ENCODE data around the gene NTF4.
"Not testable (repeated sequence)": the region's sequence is repeated elsewhere in the genome, so short reads cannot be mapped to it uniquely, and the experiment has no call there.

NTF4 gene

DNA sequence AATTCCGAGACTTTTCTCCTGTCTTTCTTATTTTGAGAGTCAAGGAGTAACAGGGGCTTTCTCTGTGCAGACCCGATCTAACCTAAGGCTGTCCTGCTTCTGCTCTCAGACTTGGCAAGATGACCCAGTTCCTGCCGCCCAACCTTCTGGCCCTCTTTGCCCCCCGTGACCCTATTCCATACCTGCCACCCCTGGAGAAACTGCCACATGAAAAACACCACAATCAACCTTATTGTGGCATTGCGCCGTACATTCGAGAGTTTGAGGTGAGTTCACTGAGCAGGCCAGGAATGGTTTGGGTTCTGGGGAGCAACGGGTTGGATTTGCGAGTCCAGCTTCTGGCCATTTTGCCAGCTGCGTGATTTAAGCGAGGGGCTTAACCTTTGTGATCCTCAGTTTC is 21.7 kb upstream of the NTF4 start:
- H3K9me3 ChIP-seq (ENCODE audit: control insufficient read depth, low read length) = no peaks in the 10 kb centered on the region
- peak overlapping the region; percentile 84 for H3K27ac ChIP-seq (ENCODE audit: insufficient read depth, low read length, poor library complexity, severe bottlenecking)
- peak overlapping the region; percentile 74 for H3K4me3 ChIP-seq (ENCODE audit: insufficient read depth, low read depth, low read length, poor library complexity, severe bottlenecking)
- H3K36me3 ChIP-seq (ENCODE audit: control insufficient read depth, insufficient read depth, low read length) = peaks cover 32% of the 10 kb centered on the region
- peaks cover 16% of the 10 kb centered on the region for H3K4me1 ChIP-seq (ENCODE audit: control insufficient read depth, insufficient read depth, low read length, poor library complexity, severe bottlenecking)
- no peak for DNase-seq
- H3K27me3 ChIP-seq (replicated peaks; ENCODE audit: control insufficient read depth, insufficient read depth, low read length, poor library complexity, severe bottlenecking) = no peaks in the 10 kb centered on the region

- peak overlapping the region; percentile 74 for H3K4me3 ChIP-seq (ENCODE audit: insufficient read depth, low read depth, low read length, poor library complexity, severe bottlenecking)
- peak overlapping the region; percentile 84 for H3K27ac ChIP-seq (ENCODE audit: insufficient read depth, low read length, poor library complexity, severe bottlenecking)
- H3K36me3 ChIP-seq (ENCODE audit: control insufficient read depth, insufficient read depth, low read length) = peaks cover 28% of the 10 kb centered on the region
- H3K27me3 ChIP-seq (replicated peaks; ENCODE audit: control insufficient read depth, insufficient read depth, low read length, poor library complexity, severe bottlenecking) = no peaks in the 10 kb centered on the region
- no peaks in the 10 kb centered on the region for H3K9me3 ChIP-seq (ENCODE audit: control insufficient read depth, low read length)
- peaks cover 16% of the 10 kb centered on the region for H3K4me1 ChIP-seq (ENCODE audit: control insufficient read depth, insufficient read depth, low read length, poor library complexity, severe bottlenecking)
- no peak for DNase-seq
Measured at GRCh38 chr19:49085868-49086232, 21.2 kb upstream of the NTF4 start.

DNA sequence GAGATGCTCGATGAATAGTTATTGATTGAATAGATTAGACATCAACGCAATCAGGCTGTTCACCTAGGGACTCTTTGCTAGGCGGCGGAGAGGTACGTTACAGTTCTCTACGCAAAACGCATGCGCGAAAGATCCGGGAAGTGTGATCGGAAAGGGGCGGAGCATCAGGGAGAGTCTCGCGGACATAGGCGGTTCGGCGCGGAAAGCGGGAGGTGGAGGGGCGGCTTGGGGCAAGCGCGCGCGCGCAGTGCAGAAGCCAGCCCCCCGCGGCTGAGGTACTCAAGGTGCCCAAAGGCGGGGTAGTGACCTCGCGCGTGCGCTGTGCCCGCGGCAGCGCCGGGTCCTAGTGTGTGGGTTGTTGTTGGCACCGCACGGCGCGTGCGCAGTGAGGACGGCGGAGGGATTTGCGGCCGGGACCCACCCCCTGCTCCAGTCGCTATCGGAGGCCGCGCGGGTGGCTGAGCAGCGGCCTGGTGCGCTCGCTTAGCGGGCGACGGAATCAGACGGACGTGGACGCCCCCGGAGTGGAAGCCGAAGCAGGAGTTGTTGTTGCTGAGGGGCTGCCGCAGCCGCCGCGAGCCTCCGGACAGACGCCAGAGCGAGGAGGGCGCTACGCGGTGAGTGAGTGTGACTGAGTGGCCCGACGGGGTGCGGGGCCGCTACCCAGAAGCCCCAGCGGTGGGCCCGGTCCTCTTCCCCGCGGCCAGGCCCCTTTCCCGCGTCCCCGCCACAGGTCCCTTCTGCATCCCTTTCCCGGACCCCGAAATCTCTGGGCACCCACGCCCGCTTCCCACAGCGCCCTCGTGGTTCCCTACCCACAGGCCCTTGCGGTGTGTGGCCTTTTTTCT is 20.6 kb upstream of the NTF4 start, which contains the start of gene SNRNP70:
TSS of gene SNRNP70 (plus strand) at position 432 of the 848 bp plus-strand sequence. CDS start 964 bp downstream, outside the sequence.
- Histone ChIP-seq H3K27ac (ENCODE audit: insufficient read depth, low read length, poor library complexity, severe bottlenecking) (peak within 1 kb of the TSS; percentile 84), H3K9me3 (ENCODE audit: control insufficient read depth, low read length) (no peaks in the 10 kb centered on the region), H3K4me1 (ENCODE audit: control insufficient read depth, insufficient read depth, low read length, poor library complexity, severe bottlenecking) (peaks cover 16% of the 10 kb centered on the region), H3K27me3 (replicated peaks; ENCODE audit: control insufficient read depth, insufficient read depth, low read length, poor library complexity, severe bottlenecking) (no peaks in the 10 kb centered on the region), H3K36me3 (ENCODE audit: control insufficient read depth, insufficient read depth, low read length) (peaks cover 22% of the 10 kb centered on the region), H3K4me3 (ENCODE audit: insufficient read depth, low read depth, low read length, poor library complexity, severe bottlenecking) (peak within 1 kb of the TSS; percentile 74)
- DNase-seq = peak; percentile 99

DNA sequence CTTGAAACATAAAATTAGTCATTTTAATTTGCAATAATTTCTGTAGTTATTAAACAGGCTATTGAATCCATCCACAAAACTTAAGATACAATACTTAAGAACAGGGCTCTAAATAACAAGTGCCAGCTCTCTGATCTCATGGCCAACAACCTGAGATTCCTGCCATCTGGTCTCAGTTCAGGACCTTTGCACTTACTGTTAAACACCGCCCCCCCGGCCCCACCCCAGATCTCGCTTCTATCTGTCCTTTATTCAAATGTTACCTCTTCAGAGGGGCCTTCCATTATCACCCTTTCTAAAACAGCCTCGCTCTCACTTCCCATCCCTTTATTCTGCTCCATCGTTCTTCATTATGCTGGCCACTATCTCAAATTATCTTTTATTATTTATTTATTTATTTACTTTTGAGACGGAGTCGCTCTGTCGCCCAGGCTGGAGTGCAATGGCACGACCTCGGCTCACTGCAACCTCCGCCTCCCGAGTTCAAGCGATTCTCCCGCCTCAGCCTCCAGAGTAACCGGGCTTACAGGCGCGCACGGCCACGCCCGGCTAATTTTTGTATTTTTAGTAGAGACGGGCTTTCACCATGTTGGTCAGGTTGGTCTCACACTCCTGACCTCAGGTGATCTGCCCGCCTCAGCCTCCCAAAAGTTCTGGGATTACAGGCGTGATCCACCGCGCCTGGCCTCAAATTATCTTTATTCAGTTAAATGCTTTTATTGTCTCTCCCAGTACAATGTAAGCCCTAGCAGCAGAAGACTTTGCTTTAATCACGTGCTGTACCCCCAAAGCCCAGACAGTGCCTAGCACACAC is 19.8 kb upstream of the NTF4 start:
- Histone ChIP-seq H3K4me1 (ENCODE audit: control insufficient read depth, insufficient read depth, low read length, poor library complexity, severe bottlenecking) (peaks cover 16% of the 10 kb centered on the region), H3K36me3 (ENCODE audit: control insufficient read depth, insufficient read depth, low read length) (peaks cover 14% of the 10 kb centered on the region), H3K4me3 (ENCODE audit: insufficient read depth, low read depth, low read length, poor library complexity, severe bottlenecking) (peak overlapping the region; percentile 74), H3K27ac (ENCODE audit: insufficient read depth, low read length, poor library complexity, severe bottlenecking) (peak overlapping the region; percentile 84), H3K27me3 (replicated peaks; ENCODE audit: control insufficient read depth, insufficient read depth, low read length, poor library complexity, severe bottlenecking) (no peaks in the 10 kb centered on the region), H3K9me3 (ENCODE audit: control insufficient read depth, low read length) (no peaks in the 10 kb centered on the region)
- DNase-seq = no peak

- no peak overlapping the region for H3K27ac ChIP-seq (ENCODE audit: insufficient read depth, low read length, poor library complexity, severe bottlenecking)
Measured at GRCh38 chr19:49081273-49081672, 16.7 kb upstream of the NTF4 start.

DNA sequence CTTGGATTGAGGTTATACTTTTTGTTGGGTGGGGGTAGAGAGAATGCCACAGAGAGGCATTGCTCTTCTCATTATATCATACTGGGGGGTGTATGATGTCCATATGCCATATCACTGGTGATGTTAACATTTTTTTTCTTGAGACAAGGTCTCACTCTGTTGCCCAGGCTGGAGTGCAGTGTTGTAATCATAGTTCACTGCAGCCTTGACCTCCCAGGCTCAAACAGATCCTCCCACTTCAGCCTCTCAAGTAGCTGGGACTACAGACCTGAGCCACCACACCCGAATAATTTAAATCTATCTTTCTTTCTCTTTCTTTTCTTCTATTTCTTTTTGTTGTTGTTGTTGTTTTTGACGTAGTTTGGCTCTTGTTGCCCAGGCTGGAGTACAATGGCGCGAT is 15.8 kb upstream of the NTF4 start:
- no peaks in the 10 kb centered on the region for H3K27me3 ChIP-seq (replicated peaks; ENCODE audit: control insufficient read depth, insufficient read depth, low read length, poor library complexity, severe bottlenecking)
- no peaks in the 10 kb centered on the region for H3K36me3 ChIP-seq (ENCODE audit: control insufficient read depth, insufficient read depth, low read length)
- no peaks in the 10 kb centered on the region for H3K9me3 ChIP-seq (ENCODE audit: control insufficient read depth, low read length)
- no peak overlapping the region for H3K27ac ChIP-seq (ENCODE audit: insufficient read depth, low read length, poor library complexity, severe bottlenecking)
- DNase-seq = no peak
- no peaks in the 10 kb centered on the region for H3K4me1 ChIP-seq (ENCODE audit: control insufficient read depth, insufficient read depth, low read length, poor library complexity, severe bottlenecking)
- no peak overlapping the region for H3K4me3 ChIP-seq (ENCODE audit: insufficient read depth, low read depth, low read length, poor library complexity, severe bottlenecking)

More at GRCh38 chr19:49081273-49081672, 16.7 kb upstream of the NTF4 start:
- no peak for DNase-seq
- Histone ChIP-seq H3K36me3 (ENCODE audit: control insufficient read depth, insufficient read depth, low read length) (no peaks in the 10 kb centered on the region), H3K4me1 (ENCODE audit: control insufficient read depth, insufficient read depth, low read length, poor library complexity, severe bottlenecking) (peaks cover 4% of the 10 kb centered on the region), H3K9me3 (ENCODE audit: control insufficient read depth, low read length) (no peaks in the 10 kb centered on the region), H3K4me3 (ENCODE audit: insufficient read depth, low read depth, low read length, poor library complexity, severe bottlenecking) (no peak overlapping the region), H3K27me3 (replicated peaks; ENCODE audit: control insufficient read depth, insufficient read depth, low read length, poor library complexity, severe bottlenecking) (no peaks in the 10 kb centered on the region)

DNA sequence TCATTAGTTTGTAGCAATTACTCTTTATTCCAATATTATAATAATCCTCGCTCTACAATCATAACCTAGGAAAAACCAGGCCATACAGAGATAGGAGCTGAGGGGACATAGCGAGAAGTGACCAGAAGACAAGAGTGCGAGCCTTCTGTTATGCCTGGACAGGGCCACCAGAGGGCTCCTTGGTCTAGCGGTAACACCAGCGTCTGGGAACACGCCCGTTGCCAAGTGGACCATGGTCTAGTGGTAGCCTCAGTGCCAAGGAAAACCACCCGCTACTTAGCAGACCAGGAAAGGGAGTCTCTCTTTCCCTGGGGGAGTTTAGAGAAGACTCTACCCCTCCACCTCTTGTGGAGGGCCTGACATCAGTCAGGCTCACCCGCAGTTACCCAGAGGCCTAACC is 10.3 kb upstream of the NTF4 start:
- not testable (repeated sequence) for H3K4me1 ChIP-seq (ENCODE audit: control insufficient read depth, insufficient read depth, low read length, poor library complexity, severe bottlenecking)

DNA sequence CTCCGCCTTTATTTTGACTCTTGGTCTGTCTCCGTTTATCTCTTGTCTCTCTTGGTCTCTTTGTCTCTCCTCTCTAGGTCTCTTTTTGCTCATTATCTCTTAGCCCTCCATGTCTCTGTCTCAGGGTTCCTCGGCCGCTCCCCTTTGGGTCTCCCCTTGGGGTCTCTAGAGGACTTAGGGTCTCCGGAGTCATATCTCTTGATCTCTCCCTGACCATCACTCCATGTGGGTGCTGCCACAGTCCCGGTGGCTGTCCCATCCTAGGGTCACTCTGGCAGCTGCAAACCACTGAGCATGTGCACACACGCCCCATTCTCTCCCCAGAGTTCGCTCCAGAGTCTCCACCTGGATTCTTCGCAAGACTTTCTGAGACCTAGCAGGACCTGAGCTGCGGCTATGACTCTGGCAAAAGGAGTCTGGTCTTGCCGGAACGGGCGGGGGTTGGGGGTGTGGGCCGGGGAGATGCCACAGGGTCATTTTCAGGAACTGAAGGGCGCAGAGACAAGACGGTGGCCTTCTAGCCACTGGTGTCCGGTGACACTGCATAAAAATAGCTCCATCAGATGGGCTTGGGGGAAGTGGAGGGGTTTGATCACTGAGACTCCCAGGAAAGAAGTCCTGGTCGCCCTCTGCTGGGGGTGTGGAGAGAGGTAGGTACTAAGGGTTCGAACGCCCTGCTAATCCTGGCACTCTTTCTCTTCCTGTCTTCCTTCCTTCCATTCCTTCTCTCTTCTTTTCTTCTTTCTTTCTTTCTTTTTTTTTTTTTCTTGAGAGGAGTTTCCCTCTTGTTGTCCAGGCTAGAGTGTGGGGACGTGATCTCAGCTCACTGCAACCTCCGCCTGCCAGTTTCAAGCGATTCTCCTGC is 9.1 kb upstream of the NTF4 start:
- no peak for DNase-seq
- Histone ChIP-seq H3K36me3 (ENCODE audit: control insufficient read depth, insufficient read depth, low read length) (no peaks in the 10 kb centered on the region), H3K27ac (ENCODE audit: insufficient read depth, low read length, poor library complexity, severe bottlenecking) (no peak overlapping the region), H3K4me3 (ENCODE audit: insufficient read depth, low read depth, low read length, poor library complexity, severe bottlenecking) (no peak overlapping the region), H3K9me3 (ENCODE audit: control insufficient read depth, low read length) (no peaks in the 10 kb centered on the region), H3K4me1 (ENCODE audit: control insufficient read depth, insufficient read depth, low read length, poor library complexity, severe bottlenecking) (no peaks in the 10 kb centered on the region), H3K27me3 (replicated peaks; ENCODE audit: control insufficient read depth, insufficient read depth, low read length, poor library complexity, severe bottlenecking) (peaks cover 18% of the 10 kb centered on the region)

More for the DNA sequence above, 10.3 kb upstream of the NTF4 start:
- not testable (repeated sequence) for H3K9me3 ChIP-seq (ENCODE audit: control insufficient read depth, low read length); DNase-seq; H3K36me3 ChIP-seq (ENCODE audit: control insufficient read depth, insufficient read depth, low read length); H3K4me3 ChIP-seq (ENCODE audit: insufficient read depth, low read depth, low read length, poor library complexity, severe bottlenecking); H3K27ac ChIP-seq (ENCODE audit: insufficient read depth, low read length, poor library complexity, severe bottlenecking)
- peaks cover 18% of the 10 kb centered on the region for H3K27me3 ChIP-seq (replicated peaks; ENCODE audit: control insufficient read depth, insufficient read depth, low read length, poor library complexity, severe bottlenecking)

- DNase-seq = no peak
Measured at GRCh38 chr19:49071860-49072547, 7.4 kb upstream of the NTF4 start.

More at GRCh38 chr19:49071860-49072547, 7.4 kb upstream of the NTF4 start:
- no peaks in the 10 kb centered on the region for H3K9me3 ChIP-seq (ENCODE audit: control insufficient read depth, low read length)
- no peaks in the 10 kb centered on the region for H3K4me1 ChIP-seq (ENCODE audit: control insufficient read depth, insufficient read depth, low read length, poor library complexity, severe bottlenecking)
- H3K36me3 ChIP-seq (ENCODE audit: control insufficient read depth, insufficient read depth, low read length) = no peaks in the 10 kb centered on the region
- no peak overlapping the region for H3K27ac ChIP-seq (ENCODE audit: insufficient read depth, low read length, poor library complexity, severe bottlenecking)
- no peak overlapping the region for H3K4me3 ChIP-seq (ENCODE audit: insufficient read depth, low read depth, low read length, poor library complexity, severe bottlenecking)
- H3K27me3 ChIP-seq (replicated peaks; ENCODE audit: control insufficient read depth, insufficient read depth, low read length, poor library complexity, severe bottlenecking) = peaks cover 18% of the 10 kb centered on the region

All from effector memory CD4-positive, alpha-beta T cell (primary cell).